HCT116 (cell line): Measurements from ENCODE around the gene COL4A3.

Experiments
- POLR2A ChIP-seq: IDR thresholded peaks from 2 replicates; pipeline ENCODE4 v1.7.0; 2011; ENCODE audit warnings: borderline replicate concordance; ENCODE audit not compliant: insufficient read depth, insufficient read length; ENCODE audit errors: extremely low read depth
- POLR2AphosphoS5 ChIP-seq: IDR thresholded peaks from 2 replicates; pipeline ENCODE4 v1.6.1; 2011; ENCODE audit warnings: mild to moderate bottlenecking, low read depth, low read length, moderate library complexity
- SIN3A ChIP-seq: IDR thresholded peaks from 2 replicates; pipeline ENCODE4 v1.6.1; 2012; ENCODE audit warnings: low read depth
- ZNF274 ChIP-seq: fragments of 200-500 bp; sonication (Bioruptor generic); IDR thresholded peaks from 2 replicates; pipeline ENCODE4 v1.6.1; 2014; ENCODE audit warnings: mild to moderate bottlenecking, low read depth, low read length, inconsistent platforms
- TF ChIP-seq, protein P1 (sequence below), 3 experiments: fragments of 200-600 bp in 1 of 3; sonication (generic) in 1 of 3; IDR thresholded peaks in 2 of 3; conservative IDR thresholded peaks in 1 of 3; 2 replicates each; pipeline ENCODE4 v1.5.1; 2012 to 2017; ENCODE audit warnings: low read depth in 2 of 3, low read length in 2 of 3, antibody characterized with exemption in 1 of 3, borderline replicate concordance in 1 of 3, control low read depth in 1 of 3, mild to moderate bottlenecking in 1 of 3, mixed read lengths in 1 of 3, mixed run types in 1 of 3, moderate library complexity in 1 of 3; ENCODE audit not compliant: insufficient read depth in 1 of 3
- TF ChIP-seq, protein P2 (sequence below): IDR thresholded peaks from 2 replicates; pipeline ENCODE4 v1.6.1; 2012

DNA sequence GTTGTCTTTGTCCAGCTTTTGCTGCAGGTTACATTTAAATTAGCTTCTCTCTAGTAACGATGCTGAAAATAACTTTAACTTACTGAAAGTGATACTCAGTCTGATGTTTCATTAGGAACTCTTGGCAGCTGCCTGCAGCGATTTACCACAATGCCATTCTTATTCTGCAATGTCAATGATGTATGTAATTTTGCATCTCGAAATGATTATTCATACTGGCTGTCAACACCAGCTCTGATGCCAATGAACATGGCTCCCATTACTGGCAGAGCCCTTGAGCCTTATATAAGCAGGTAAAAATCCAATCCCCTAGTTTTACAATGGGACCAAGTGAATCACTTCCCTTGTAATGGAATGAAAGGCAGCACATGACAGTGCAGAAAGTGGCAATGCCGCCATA, 144.4 kb downstream of the COL4A3 start:
- TF ChIP-seq, protein P1, sequence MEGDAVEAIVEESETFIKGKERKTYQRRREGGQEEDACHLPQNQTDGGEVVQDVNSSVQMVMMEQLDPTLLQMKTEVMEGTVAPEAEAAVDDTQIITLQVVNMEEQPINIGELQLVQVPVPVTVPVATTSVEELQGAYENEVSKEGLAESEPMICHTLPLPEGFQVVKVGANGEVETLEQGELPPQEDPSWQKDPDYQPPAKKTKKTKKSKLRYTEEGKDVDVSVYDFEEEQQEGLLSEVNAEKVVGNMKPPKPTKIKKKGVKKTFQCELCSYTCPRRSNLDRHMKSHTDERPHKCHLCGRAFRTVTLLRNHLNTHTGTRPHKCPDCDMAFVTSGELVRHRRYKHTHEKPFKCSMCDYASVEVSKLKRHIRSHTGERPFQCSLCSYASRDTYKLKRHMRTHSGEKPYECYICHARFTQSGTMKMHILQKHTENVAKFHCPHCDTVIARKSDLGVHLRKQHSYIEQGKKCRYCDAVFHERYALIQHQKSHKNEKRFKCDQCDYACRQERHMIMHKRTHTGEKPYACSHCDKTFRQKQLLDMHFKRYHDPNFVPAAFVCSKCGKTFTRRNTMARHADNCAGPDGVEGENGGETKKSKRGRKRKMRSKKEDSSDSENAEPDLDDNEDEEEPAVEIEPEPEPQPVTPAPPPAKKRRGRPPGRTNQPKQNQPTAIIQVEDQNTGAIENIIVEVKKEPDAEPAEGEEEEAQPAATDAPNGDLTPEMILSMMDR (IDR thresholded peaks at IDR 0.05 in 2 of 3, conservative IDR thresholded peaks at IDR 0.05 in 1 of 3; ENCODE audit: borderline replicate concordance in 1 of 3, insufficient read depth in 1 of 3, low read depth in 2 of 3, low read length in 2 of 3) = no peak
- TF ChIP-seq, protein P2, sequence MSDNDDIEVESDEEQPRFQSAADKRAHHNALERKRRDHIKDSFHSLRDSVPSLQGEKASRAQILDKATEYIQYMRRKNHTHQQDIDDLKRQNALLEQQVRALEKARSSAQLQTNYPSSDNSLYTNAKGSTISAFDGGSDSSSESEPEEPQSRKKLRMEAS = no peak
- TF ChIP-seq POLR2AphosphoS5 = no peak
- TF ChIP-seq SIN3A = no peak
- TF ChIP-seq ZNF274 = no peak
- no peak for TF ChIP-seq POLR2A
